Central memory CD4-positive, alpha-beta T cell (primary cell): Measurements from ENCODE around the gene SDK1.
"Not testable (repeated sequence)": the region's sequence is repeated elsewhere in the genome, so short reads cannot be mapped to it uniquely, and the experiment has no call there.

Source experiments
- DNase-seq: peaks from one replicate; pipeline ENCODE4 v3.0.0; 2022

The SDK1 gene

GRCh38 chr7:4214291-4215155, 913.5 kb downstream of the SDK1 start:
- no peak for DNase-seq

GRCh38 chr7:4215176-4215720, 914.2 kb downstream of the SDK1 start:
- no peak for DNase-seq

- no peak for DNase-seq
These were observed 915.0 kb downstream of the SDK1 start for GRCh38 chr7:4216016-4216415.

GRCh38 chr7:4217126-4217660, 916.1 kb downstream of the SDK1 start:
- not testable (repeated sequence) for DNase-seq

- no peak for DNase-seq
These were observed 917.4 kb downstream of the SDK1 start for GRCh38 chr7:4218481-4218880.

GRCh38 chr7:4220011-4220410, 919.0 kb downstream of the SDK1 start:
- DNase-seq: no peak

GRCh38 chr7:4221043-4221442, 920.0 kb downstream of the SDK1 start:
- DNase-seq: no peak

GRCh38 chr7:4222676-4223075, 921.6 kb downstream of the SDK1 start:
- DNase-seq: no peak

- DNase-seq: no peak
These were observed 924.3 kb downstream of the SDK1 start for GRCh38 chr7:4225361-4225771.

GRCh38 chr7:4225881-4226523, 925.0 kb downstream of the SDK1 start:
- no peak for DNase-seq

GRCh38 chr7:4226524-4226882, 925.5 kb downstream of the SDK1 start:
- DNase-seq: no peak

- no peak for DNase-seq
These were observed 926.3 kb downstream of the SDK1 start for GRCh38 chr7:4227105-4228010.

GRCh38 chr7:4230352-4230751, 929.3 kb downstream of the SDK1 start:
- no peak for DNase-seq

GRCh38 chr7:4233146-4233545, 932.1 kb downstream of the SDK1 start:
- no peak for DNase-seq

- DNase-seq: no peak
These were observed 932.8 kb downstream of the SDK1 start for GRCh38 chr7:4233621-4234497.

- no peak for DNase-seq
These were observed 933.4 kb downstream of the SDK1 start for GRCh38 chr7:4234498-4234855.

GRCh38 chr7:4234886-4235285, 933.8 kb downstream of the SDK1 start:
- DNase-seq: no peak

GRCh38 chr7:4235596-4235995, 934.5 kb downstream of the SDK1 start:
- DNase-seq: no peak

GRCh38 chr7:4236389-4236788, 935.3 kb downstream of the SDK1 start:
- no peak for DNase-seq

- DNase-seq: not testable (repeated sequence)
These were observed 935.8 kb downstream of the SDK1 start for GRCh38 chr7:4236873-4237272.

GRCh38 chr7:4237296-4238235, 936.5 kb downstream of the SDK1 start:
- DNase-seq: no peak
